ENCODE data around the gene FLNB.
"Not testable (repeated sequence)": the region's sequence is repeated elsewhere in the genome, so short reads cannot be mapped to it uniquely, and the experiment has no call there.

FLNB gene

DNA sequence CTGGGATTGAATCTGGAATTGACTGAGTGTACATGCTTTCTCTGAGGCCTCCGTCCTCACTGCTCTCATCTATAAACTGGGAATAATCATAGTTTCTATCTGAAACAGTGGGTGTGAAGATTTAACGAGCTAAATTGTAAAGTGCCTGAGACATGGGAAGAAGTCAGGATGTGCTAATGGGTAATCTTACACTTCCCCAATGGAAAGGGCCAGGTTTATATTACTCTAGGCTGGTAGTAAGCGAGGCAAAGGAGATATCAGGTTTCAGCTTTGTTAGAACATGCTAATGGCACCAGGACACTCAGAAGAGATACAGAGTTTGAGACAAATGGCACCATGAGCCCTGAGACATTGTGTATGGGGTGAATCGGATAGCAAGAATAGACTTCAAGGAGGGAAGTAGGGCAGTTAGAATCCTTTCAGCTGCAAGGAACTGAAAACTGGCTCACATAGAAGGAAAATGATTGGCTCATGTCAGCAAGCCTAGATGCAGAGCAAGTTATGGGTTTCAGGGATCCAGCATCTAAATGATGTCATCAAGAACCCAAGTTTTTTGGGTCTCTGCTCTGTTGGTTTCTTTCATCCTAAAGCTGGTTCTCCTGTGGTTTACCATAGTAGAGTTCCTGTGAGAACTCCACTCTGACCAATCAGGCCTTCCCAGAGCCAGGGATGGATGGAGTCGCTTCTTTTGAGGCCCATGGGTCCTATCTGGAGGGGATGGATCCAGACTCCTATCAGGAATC, 21.8 kb downstream of the FLNB start:
- no peak for DNase-seq (ENCODE audit: low spot score)

DNA sequence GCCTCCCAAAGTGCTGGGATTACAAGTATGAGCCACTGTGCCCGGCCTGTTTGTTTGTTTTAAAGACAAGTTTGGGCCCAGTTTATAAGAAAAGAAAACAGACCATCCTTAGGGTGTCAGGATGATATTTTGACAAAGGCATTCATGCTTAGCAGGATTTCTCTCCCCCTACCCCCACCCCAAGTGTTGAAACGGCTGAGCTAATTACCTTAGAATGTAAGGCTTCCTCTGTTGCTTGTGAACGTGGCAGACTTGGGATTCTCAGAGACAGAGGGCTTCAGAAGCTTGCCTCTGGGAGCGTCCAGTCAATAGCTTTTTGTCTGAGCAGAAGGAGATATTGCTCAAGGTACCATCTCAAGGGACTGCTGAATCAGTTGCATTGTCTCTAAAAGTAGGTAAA, 24.0 kb downstream of the FLNB start:
- no peak for DNase-seq (ENCODE audit: low spot score)

DNA sequence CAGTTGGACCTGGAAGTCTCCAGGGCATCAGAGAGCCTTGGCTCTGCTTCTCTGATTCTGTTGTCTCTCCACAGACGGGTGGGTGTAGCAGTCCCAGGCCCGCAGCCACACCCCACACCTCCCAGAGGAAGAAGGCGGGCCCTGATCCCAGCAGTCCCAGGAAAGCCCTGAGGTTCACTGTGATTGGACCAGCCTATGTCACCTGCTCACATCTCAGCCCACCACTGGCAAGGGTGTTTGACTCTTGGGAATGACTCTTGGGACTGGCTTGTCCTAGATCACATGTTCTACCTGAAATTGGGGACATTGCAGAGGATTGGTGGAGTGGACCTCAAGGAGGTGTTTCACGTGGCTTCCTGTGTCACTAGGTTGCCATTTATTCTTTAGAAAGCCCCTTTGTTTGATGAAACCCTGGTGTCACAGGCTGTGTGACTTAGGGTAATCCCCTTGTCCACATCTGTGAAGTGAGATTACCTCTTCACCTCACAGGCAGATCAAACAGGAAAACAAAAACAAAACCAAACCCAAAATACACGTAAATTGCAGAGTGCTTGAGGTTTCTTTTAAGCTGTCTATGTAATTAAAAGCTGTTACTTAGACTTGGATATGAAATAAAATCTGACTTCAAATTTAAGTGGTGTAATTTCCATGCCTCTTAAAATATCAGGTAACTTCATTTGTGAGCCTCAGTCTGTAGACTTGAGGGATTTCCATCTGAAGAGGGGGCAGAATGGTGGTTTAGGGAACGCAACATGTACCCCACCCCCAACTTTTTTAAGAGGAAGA, 26.7 kb downstream of the FLNB start:
- no peak for DNase-seq (ENCODE audit: low spot score)

DNA sequence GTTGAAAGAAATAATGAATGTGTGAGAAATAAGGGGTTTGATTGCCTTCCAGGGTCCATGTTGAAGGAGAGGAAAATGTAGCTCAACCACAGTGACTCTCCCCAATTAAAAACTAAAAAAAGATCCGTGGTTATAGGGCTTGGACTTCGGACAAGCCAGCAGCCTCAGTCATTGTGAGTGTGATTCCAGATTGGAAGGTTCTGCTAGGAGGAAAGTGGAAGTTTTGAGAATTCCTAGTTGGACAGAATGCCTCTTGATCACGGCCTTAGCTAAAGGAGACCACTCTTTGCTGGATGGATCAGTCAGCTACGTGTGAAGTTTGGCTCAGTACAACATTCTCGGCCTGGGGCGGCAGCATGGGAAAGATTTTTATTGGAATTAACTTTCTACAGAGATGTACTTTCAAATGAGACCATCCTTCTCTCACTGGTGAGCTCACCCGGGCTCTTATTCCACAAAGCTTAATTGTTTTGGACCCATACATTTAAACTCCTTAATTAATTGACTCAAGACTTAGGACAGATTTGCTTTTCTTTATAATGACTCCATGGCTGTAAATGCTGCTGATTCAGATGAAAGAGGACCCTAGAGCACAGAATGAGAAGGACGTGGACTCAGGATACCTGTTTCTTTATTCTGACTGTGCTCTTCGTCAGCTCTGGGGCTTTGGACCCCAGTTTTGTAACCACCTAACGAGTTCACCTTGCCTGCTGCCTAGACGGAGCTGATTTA, 27.5 kb downstream of the FLNB start:
- DNase-seq (ENCODE audit: low spot score): no peak

DNA sequence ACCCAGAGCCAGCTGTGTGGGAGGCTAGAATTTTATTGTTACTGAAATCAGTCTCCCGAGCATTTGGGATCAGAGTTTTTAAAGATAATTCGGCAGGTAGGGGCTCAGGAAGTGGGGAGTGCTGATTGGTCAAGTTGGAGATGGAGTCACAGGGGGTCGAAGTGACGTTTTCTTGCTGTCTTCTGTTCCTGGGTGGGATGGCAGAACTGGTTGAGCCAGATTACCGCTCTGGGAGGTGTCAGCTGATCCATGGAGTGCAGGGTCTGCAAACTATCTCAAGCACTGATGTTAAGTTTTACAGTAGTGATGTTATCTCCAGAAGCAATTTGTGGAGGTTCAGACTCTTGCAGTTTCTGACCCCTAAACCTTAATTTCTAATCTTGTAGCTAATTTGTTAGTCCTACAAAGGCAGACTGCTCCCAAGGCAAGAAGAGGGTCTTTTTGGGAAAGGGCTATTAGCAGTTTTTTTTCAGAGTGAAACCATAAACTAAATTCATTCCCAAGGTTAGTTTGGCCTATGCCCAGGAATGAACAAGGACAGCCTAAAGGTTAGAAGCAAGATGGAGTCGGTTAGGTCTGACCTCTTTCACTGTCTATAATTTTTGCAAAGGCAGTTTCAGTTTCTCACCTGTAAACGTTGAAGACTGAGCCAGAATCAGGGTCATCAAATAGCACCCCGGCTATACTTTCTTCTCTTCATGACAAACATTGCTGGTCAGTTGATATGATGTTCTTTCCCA, 28.2 kb downstream of the FLNB start:
- no peak for DNase-seq (ENCODE audit: low spot score)

DNA sequence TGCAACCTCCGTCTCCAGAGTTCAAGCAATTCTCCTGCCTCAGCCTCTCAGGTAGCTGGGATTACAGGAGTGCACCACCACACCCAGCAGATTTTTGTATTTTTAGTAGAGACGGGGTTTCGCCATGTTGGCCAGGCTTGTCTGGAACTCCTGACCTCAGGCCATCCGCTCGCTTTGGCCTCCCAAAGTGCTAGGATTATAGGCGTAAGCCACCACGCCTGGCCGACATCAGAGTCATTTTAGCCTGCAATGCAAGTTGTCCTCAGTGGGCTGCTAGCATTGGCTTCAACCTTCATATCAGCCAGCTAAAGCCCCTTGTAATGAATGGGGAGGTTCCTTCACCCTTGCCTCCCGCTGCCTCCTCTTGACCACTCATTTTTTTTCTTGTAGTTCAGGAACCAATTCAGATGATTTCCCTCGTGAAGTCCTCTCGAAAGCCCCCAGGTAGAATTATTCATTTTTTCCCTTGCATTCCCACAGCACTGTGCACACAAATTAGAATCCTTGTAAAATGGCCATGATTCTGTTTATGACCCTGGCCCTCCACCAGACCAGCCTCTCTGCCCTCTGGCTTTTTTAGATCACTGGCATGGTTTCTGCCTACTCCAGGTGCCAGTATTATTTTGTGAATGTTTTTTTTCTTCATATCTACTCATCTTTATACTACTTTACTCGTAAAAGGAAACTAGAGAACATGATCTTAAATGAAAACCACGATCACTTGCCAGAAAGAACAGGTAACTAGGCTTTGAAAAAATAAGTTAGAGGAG, 29.1 kb downstream of the FLNB start:
- DNase-seq (ENCODE audit: low spot score): no peak

DNA sequence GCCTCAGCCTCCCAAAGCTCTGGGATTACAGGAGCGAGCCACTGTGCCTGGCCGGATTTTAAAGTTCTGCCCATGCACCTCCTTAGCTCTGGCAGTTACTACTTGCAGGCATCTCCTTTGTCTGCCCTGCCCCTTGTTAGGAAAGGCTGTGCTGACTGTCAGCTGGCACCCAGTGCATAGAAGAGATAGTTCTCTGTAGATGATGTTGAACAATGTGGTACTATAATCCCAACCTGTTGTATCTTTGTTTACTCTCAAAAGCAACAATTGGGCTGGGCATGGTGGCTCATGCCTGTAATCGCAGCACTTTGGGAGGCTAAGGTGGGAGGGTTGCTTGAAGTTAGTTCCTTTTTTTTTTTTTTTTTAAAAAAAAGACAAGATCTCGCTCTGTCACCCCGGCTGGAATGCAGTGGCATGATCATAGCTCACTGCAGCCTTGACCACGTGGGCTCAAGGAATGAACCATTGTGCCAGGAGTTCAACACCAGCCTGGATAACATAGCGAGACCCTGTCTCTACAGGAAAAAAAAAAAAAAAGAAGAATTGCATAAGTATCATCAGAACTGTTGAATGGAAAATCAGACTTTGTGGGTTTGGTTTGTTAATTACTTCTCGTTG, 30.6 kb downstream of the FLNB start:
- no peak for DNase-seq (ENCODE audit: low spot score)

DNA sequence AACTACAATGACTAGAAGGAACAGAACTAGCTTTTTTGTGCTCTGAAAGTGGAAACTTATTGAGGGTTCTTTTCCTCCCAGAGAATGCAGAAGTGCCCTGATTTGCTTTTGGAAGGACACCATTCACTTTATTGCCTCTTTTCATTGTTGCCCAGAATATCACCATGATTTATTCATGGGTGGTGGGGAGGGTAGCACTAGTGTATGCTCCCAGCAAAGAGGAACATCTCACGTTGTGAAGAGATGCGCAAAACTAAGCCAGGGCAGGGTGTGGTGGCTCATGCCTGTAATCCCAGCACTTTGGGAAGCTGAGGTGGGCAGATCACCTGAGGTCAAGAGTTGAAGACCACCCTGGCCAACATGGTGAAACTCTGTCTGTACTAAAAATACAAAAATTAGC, 31.4 kb downstream of the FLNB start:
- no peak for DNase-seq (ENCODE audit: low spot score)

DNA sequence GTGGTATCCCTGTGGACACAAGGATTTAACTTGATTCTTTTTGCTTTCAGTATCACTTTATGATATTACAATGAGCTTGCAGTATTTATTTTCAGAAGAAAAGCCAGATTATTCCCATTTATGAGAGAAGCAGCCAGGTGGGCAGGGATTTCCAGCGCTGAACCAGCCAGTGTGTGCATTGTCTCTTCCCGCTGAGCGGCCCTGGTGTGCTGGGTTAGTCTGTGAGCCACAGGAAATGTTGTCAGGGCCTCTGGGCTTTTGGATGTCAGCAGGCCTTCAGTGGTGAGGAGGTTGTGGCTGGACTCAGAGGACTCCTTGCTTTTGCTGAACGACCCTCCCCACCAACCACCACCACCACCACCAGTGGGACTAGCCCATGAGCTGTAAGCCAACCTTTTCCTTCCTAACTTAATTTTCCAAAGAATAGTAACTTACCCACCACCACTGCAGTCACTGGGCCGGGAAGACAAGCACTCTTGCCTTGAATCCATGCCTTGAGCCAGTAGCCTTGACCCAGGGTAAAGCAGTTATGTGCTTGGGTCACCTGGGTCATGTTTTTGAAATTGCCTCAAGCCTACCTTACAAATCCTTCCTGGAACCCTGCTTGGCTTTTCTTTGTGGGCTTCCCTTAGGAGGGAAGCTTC, 33.1 kb downstream of the FLNB start:
- DNase-seq (ENCODE audit: low spot score): no peak

DNA sequence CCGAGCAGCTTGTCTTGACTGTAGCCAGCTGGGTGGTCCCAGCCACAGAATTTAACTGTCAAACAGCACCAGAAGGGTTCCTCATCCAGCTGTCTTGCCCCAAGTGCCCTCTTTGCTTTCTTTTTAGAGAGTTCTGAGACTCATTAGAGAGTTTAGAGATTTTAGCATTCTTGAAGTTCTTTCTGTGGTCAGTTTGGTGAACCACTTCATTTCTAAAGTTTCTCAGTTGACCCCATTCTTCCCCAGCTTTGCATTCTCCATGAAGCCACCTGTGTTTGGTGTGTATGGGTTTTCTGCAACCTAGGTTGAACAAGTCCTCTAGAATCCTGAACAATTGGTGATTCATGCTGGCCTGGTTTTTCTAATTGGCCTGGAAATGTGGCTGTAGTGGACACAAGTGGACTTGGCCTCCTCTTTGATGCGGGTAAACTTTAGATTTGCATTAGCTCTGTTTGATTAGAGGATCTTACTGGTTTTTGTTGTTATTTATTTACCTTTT, 33.7 kb downstream of the FLNB start:
- DNase-seq (ENCODE audit: low spot score): no peak

DNA sequence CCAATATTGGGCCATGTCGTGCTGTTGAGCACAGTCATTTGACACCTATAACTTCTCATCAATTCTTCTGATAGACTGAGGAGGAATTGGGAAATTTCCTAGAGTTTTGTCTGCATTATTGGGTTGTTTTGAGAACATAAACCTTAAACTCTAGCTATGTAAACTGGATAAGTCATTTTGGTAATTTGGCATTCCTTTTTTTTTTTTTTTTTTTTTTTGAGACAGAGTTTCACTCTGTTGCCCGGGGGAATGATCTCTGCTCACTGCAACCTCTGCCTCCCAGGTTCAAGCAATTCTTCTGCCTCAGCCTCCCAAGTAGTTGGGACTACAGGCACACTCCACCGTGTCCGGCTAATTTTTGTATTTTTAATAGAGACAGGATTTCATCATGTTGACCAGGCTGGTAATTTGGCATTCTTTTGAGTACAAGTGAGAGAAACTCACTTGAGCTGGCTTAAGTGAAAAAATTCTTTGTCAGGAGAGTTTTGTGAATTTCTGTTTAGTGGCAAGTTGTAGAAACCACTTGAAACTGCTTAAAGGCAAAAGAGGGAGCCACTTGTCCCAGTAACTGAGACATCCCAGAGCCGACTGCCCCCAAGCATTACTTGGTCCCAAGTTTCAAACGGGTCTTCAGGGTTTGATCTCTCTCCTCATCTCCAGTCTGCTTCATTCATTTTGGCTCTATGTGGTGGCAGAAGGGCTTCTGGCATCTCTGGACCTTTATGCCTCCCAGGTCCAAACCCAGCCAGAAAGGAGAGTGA, 34.9 kb downstream of the FLNB start:
- DNase-seq (ENCODE audit: low spot score): no peak

DNA sequence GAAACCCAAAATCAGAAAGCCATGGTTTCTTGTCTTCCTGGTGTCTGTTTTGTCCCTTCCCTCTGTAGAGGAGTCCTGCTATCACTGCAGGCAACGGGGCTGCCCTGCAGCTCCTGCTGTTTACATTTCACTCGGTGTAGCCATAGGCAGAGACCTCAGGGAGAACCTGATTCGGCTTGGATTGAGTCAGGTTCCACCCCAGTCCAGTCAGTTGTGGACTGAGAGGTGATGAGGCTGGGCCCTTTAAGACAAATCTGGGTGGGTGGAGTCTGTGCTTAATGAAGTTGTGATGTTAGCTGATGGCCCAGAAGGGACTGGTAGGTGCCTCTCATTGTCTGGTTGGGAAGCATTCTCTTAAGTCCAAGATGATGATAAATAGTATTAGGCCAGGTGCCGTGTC, 35.7 kb downstream of the FLNB start:
- no peak for DNase-seq (ENCODE audit: low spot score)

DNA sequence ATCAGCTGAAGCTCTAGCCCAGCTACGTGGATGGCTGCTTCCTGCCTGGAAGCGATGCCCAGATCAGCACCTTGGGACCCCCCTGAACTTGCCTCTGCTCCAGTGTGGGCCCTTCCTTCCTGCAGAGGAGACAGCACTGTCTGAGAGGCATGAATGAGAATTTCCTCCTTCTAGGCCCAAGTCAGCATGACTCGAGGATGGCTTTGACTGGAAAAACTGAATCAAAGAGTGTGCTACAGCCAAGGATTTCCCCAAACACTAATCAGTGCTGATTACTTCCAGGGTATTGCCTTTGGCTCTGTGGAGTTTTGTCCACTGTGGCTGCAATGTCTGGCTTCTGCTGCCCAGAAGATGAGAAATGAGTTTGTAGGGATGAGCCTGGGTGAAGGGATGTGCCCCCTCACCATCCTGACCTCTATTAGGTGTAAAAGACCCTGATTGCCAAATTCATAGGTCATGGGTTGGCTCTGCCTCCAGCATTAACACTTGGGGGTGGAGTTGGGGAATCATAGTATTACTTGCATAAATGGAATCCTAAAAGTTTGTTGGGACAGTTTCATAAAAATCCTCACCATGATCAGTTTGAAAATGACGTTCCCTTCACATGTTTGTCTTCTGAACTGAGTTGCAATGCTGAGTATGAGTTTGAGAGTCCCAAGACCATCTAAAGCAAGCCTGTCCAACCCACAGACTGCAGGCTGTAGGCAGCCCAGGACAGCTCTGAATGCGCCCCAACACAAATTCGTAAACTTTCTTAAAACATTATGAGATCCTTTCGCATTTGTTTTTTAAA, 36.7 kb downstream of the FLNB start:
- peak; percentile 71 for DNase-seq (ENCODE audit: low spot score)

DNA sequence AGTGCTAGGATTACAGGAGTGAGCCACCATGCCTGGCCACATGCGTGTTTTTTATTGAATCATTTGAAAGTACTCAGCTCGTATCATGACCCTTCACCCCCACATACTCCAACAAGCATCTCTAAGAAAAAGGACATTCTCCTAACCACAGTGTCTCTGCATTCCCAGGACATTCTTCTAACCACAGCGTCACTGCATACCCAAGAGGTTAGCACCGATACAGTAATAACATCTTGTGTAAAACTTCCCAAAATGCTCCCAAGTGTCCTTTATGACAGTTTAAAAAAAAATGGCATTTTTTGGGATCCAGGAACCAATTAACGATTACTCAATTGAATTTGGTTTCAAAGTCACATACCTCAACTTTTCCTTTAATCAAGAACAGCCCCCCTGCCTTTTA, 39.6 kb downstream of the FLNB start:
- no peak for DNase-seq (ENCODE audit: low spot score)

DNA sequence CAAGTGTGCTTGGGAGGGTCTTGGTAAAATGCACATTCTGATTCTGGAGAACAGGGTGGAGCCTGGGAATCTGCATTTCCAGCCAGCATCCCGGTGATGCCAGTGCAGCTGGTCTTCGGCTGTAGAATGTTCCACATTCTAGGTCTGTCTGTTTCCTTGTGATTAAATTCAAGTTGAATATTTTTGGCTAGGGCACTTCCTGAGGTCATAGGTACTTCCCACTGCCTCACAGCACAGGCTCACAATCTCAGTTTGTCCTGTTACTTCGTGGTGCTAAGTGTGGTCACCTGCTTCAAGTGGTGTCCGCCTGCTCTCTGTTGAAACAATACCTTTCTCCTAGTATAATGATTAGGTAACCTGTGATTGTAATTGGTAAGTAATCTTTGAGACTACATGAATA, 40.1 kb downstream of the FLNB start:
- no peak for DNase-seq (ENCODE audit: low spot score)

DNA sequence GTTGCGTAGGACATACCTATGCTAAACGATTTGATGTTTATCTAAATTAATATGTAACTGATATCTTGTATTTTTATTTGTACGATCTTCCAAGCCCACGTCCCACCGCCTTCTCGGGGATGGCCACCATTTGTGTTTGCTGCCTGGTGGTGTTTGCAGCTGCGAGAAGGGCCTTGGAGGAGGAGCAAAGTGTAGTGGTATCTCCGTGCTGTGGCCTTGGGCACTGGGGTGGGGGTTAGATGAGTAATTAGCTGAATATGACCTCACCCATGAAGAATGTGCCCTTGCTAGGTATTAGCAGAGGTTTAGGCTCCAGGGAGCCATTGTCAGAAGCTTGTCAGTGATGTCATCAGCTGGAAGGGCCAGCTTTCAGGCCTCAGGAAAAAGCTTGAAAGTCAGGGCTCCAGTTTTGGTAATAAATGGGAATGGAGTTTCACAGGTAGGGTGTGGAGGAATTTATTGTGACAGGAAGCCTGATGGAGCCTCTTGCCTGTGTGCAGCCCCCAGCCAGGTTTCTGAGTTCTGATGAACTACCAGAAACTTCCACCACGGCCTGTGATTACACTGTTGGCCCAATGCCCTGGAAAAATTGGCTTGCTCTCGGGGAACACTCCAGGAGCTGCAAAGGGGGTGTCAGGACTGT, 41.0 kb downstream of the FLNB start:
- no peak for DNase-seq (ENCODE audit: low spot score)

DNA sequence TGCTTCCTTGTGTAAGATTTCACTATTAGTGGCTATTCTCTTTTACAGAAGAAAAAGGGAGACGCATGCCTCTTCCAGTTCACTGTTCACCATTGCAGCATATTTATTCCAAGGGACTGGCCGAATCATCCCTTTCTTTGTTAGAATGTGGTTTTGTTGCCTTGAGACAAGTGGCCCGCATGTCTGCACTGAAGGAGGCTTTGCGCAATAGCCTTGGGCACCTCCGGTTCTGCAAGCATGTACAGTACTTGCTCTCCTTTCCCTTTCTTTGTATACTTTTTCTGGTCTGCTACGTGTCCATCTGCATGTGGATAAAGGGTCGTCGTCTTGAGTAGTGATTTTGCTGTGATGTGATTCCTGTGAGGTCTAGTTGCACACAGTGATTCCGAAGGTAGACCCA, 43.0 kb downstream of the FLNB start:
- DNase-seq (ENCODE audit: low spot score): no peak

DNA sequence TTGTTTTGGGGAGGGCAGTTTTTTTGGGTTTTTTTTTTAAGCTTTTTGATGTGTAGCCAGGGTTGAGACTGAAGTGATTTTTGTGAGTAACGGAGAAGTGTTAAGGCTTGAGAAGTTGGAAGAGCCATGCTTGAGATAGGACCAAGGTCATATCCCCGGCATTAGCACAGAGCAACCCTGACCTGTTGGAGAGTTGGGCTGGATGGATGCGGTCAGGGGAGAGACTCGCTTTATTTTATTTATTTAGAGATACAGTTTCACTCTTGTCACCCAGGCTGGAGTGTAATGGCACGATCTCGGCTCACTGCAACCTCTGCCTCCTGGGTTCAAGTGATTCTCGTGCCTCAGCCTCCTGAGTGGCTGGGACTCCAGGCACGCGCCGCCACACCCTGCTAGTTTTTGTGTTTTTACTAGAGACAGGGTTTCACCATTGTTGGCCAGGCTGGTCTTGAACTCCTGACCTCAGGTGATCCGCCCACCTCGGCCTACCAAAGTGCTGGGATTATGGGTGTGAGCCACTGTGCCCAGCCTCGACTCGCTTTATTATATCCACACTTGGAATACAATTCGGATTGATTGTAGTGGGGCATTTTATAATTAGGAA, 43.5 kb downstream of the FLNB start:
- not testable (repeated sequence) for DNase-seq (ENCODE audit: low spot score)
